Measurements from ENCODE around the gene SPSB4.

SPSB4 gene

GRCh38 chr3:141063831-141064230 is 12.7 kb downstream of the SPSB4 start:
- H3K27ac ChIP-seq (ENCODE audit: low read depth, low read length): no peak overlapping the region
- no peak overlapping the region for H3K9ac ChIP-seq (ENCODE audit: low read length in 5 of 5)
- H3K4me3 ChIP-seq (ENCODE audit: low read depth in 1 of 5, low read length in 5 of 5): no peak overlapping the region
- no peaks in the 10 kb centered on the region for H3K27me3 ChIP-seq (ENCODE audit: control insufficient read depth in 5 of 5, insufficient read depth in 4 of 5, low read length in 5 of 5)
- H3K36me3 ChIP-seq (ENCODE audit: control insufficient read depth in 5 of 5, insufficient read depth in 5 of 5, low read length in 5 of 5): no peaks in the 10 kb centered on the region
- no peaks in the 10 kb centered on the region for H3K9me3 ChIP-seq (ENCODE audit: control insufficient read depth in 5 of 5, low read length in 5 of 5)
- H3K4me1 ChIP-seq (ENCODE audit: control insufficient read depth in 5 of 5, insufficient read depth in 5 of 5, low read length in 5 of 5): no peaks in the 10 kb centered on the region

- H3K27ac ChIP-seq (ENCODE audit: low read depth, low read length): no peak overlapping the region
These were observed 13.2 kb downstream of the SPSB4 start for GRCh38 chr3:141064255-141064926.

GRCh38 chr3:141065258-141065657 is 14.1 kb downstream of the SPSB4 start:
- H3K27me3 ChIP-seq (ENCODE audit: control insufficient read depth in 5 of 5, insufficient read depth in 4 of 5, low read length in 5 of 5): no peaks in the 10 kb centered on the region
- H3K4me1 ChIP-seq (ENCODE audit: control insufficient read depth in 5 of 5, insufficient read depth in 5 of 5, low read length in 5 of 5): no peaks in the 10 kb centered on the region
- no peak overlapping the region for H3K27ac ChIP-seq (ENCODE audit: low read depth, low read length)
- no peak overlapping the region for H3K4me3 ChIP-seq (ENCODE audit: low read depth in 1 of 5, low read length in 5 of 5)
- H3K9me3 ChIP-seq (ENCODE audit: control insufficient read depth in 5 of 5, low read length in 5 of 5): no peaks in the 10 kb centered on the region
- no peak overlapping the region for H3K9ac ChIP-seq (ENCODE audit: low read length in 5 of 5)
- H3K36me3 ChIP-seq (ENCODE audit: control insufficient read depth in 5 of 5, insufficient read depth in 5 of 5, low read length in 5 of 5): no peaks in the 10 kb centered on the region

More at GRCh38 chr3:141064255-141064926, 13.2 kb downstream of the SPSB4 start:
- H3K36me3 ChIP-seq (ENCODE audit: control insufficient read depth in 5 of 5, insufficient read depth in 5 of 5, low read length in 5 of 5): no peaks in the 10 kb centered on the region
- H3K9me3 ChIP-seq (ENCODE audit: control insufficient read depth in 5 of 5, low read length in 5 of 5): no peaks in the 10 kb centered on the region
- H3K4me1 ChIP-seq (ENCODE audit: control insufficient read depth in 5 of 5, insufficient read depth in 5 of 5, low read length in 5 of 5): no peaks in the 10 kb centered on the region
- no peaks in the 10 kb centered on the region for H3K27me3 ChIP-seq (ENCODE audit: control insufficient read depth in 5 of 5, insufficient read depth in 4 of 5, low read length in 5 of 5)
- H3K9ac ChIP-seq (ENCODE audit: low read length in 5 of 5): no peak overlapping the region
- no peak overlapping the region for H3K4me3 ChIP-seq (ENCODE audit: low read depth in 1 of 5, low read length in 5 of 5)

DNA sequence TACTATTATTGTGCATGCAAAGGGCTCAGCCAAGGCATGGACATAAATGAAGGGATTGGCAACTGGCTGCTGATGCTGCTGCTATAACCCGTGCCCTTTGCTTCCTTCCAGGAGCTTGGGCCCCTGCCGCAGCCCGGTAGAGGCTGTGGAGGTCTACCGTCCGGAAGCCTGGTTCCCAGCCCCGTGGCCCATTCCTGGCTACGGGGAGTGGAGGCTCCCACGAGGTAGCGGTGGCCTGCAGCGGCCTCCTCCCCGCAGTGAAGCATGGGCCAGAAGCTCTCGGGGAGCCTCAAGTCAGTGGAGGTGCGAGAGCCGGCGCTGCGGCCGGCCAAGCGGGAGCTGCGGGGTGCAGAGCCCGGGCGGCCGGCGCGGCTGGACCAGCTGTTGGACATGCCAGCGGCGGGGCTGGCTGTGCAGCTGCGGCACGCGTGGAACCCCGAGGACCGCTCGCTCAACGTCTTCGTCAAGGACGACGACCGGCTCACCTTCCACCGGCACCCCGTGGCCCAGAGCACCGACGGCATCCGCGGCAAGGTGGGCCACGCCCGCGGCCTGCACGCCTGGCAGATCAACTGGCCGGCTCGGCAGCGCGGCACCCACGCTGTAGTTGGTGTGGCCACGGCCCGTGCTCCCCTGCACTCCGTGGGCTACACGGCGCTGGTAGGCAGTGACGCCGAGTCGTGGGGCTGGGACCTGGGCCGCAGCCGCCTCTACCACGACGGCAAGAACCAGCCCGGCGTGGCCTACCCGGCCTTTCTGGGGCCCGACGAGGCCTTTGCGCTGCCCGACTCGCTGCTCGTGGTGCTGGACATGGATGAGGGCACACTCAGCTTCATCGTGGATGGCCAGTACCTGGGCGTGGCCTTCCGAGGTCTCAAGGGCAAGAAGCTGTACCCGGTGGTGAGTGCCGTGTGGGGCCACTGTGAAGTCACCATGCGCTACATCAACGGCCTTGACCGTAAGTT is 15.0 kb downstream of the SPSB4 start:
- Histone ChIP-seq H3K4me1 (ENCODE audit: control insufficient read depth in 5 of 5, insufficient read depth in 5 of 5, low read length in 5 of 5) (no peaks in the 10 kb centered on the region), H3K9ac (ENCODE audit: low read length in 5 of 5) (no peak overlapping the region), H3K9me3 (ENCODE audit: control insufficient read depth in 5 of 5, low read length in 5 of 5) (no peaks in the 10 kb centered on the region), H3K27ac (ENCODE audit: low read depth, low read length) (no peak overlapping the region), H3K4me3 (ENCODE audit: low read depth in 1 of 5, low read length in 5 of 5) (no peak overlapping the region), H3K36me3 (ENCODE audit: control insufficient read depth in 5 of 5, insufficient read depth in 5 of 5, low read length in 5 of 5) (no peaks in the 10 kb centered on the region), H3K27me3 (ENCODE audit: control insufficient read depth in 5 of 5, insufficient read depth in 4 of 5, low read length in 5 of 5) (no peaks in the 10 kb centered on the region)

DNA sequence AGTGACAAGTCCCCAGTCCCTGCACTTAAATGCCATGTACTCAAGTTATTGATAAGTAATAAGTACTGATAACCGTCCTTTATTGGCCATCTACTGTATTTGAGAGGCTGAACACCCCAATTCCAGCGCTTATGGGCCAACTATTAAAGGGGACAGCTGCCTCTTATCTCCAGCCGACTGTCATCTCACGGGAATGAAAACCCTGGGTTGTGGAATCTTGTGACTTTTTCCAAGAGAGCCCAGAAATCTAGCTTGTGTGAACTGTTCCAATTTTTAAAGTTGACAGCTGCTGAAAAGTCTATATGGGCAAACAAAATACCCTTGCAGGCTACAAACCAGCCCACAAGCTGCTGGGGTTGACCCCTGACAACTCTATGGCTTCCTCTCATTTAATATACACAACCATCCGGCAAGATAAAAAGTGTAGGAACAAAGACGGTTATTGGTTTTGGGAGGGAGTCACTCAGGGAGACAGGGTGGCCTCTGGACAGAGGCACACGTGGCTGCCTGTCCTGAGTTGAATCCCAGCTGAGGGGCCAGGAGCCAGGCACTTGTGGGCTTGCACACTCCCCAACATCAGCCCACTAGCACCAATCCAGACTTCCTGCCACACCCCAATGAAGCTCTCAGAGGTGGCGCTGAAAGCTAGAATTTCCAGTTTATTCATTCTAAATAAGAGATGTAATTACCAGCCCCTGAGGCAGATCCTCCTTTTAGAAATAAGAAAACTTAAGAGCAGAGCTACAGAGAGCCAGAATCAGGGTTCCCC is 16.2 kb downstream of the SPSB4 start:
- Histone ChIP-seq H3K9ac (ENCODE audit: low read length in 5 of 5) (no peak overlapping the region), H3K27ac (ENCODE audit: low read depth, low read length) (no peak overlapping the region), H3K36me3 (ENCODE audit: control insufficient read depth in 5 of 5, insufficient read depth in 5 of 5, low read length in 5 of 5) (no peaks in the 10 kb centered on the region), H3K27me3 (ENCODE audit: control insufficient read depth in 5 of 5, insufficient read depth in 4 of 5, low read length in 5 of 5) (no peaks in the 10 kb centered on the region), H3K4me1 (ENCODE audit: control insufficient read depth in 5 of 5, insufficient read depth in 5 of 5, low read length in 5 of 5) (no peaks in the 10 kb centered on the region), H3K9me3 (ENCODE audit: control insufficient read depth in 5 of 5, low read length in 5 of 5) (no peaks in the 10 kb centered on the region), H3K4me3 (ENCODE audit: low read depth in 1 of 5, low read length in 5 of 5) (no peak overlapping the region)

DNA sequence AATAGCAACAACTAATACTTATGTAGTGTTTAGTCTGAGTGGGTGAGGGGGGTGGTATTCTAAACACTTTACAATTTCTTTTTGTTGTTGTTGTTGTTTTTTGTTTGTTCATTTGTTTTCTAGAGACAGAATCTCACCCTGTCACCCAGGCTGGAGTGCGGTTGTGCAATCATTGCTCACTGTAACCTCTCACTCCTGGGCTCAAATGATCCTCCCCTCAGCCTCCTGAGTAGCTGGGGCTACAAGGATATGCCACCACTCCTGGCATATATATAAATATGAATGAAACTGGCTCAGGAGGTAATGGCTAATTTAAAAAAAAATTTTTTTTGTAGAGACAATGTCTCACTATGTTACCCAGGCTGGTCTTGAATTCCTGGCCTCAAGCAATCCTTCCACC is 19.1 kb downstream of the SPSB4 start:
- H3K4me1 ChIP-seq (ENCODE audit: control insufficient read depth in 5 of 5, insufficient read depth in 5 of 5, low read length in 5 of 5): no peaks in the 10 kb centered on the region
- no peak overlapping the region for H3K27ac ChIP-seq (ENCODE audit: low read depth, low read length)
- H3K27me3 ChIP-seq (ENCODE audit: control insufficient read depth in 5 of 5, insufficient read depth in 4 of 5, low read length in 5 of 5): no peaks in the 10 kb centered on the region
- no peak overlapping the region for H3K4me3 ChIP-seq (ENCODE audit: low read depth in 1 of 5, low read length in 5 of 5)
- no peak overlapping the region for H3K9ac ChIP-seq (ENCODE audit: low read length in 5 of 5)
- H3K36me3 ChIP-seq (ENCODE audit: control insufficient read depth in 5 of 5, insufficient read depth in 5 of 5, low read length in 5 of 5): no peaks in the 10 kb centered on the region
- no peaks in the 10 kb centered on the region for H3K9me3 ChIP-seq (ENCODE audit: control insufficient read depth in 5 of 5, low read length in 5 of 5)

DNA sequence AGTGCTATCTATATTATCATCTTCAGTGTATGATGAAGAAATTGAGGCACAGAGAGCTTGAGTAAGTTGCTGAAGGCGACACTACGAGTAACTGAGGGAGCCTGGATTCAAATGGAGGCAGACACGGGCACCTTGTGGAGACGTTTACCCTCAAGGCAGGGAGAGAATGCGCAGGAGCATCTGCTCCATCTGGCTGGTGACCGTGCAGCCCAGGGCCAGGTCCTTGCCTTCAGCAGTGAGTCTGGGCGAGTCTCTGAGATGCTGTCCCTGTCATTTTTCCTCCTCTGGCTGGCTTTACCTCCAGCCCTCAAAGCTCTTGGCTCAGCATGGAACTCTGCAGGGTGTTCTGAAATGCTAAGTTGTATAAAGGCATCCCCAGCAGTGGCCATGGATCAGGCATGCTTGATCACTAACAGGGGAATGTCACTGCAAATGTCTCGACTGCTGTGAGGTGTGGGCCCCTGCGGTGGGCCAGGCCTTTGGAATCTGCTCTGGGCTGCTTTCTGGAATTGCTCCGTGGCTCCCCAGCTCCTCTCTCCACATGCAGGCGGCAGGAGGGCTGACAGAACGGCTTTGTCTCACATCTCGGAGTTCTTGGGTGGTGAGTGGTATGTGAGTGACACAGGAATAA is 19.7 kb downstream of the SPSB4 start:
- Histone ChIP-seq H3K4me1 (ENCODE audit: control insufficient read depth in 5 of 5, insufficient read depth in 5 of 5, low read length in 5 of 5) (no peaks in the 10 kb centered on the region), H3K4me3 (ENCODE audit: low read depth in 1 of 5, low read length in 5 of 5) (no peak overlapping the region), H3K9me3 (ENCODE audit: control insufficient read depth in 5 of 5, low read length in 5 of 5) (no peaks in the 10 kb centered on the region)

GRCh38 chr3:141071681-141072260 is 20.6 kb downstream of the SPSB4 start:
- Histone ChIP-seq H3K27ac (ENCODE audit: low read depth, low read length) (no peak overlapping the region), H3K4me1 (ENCODE audit: control insufficient read depth in 5 of 5, insufficient read depth in 5 of 5, low read length in 5 of 5) (peaks cover 2 to 9% (median 8%) of the 10 kb centered on the region in 5 donors), H3K27me3 (ENCODE audit: control insufficient read depth in 5 of 5, insufficient read depth in 4 of 5, low read length in 5 of 5) (peaks cover 0 to 3% (median 0%) of the 10 kb centered on the region in 5 donors), H3K9me3 (ENCODE audit: control insufficient read depth in 5 of 5, low read length in 5 of 5) (no peaks in the 10 kb centered on the region), H3K9ac (ENCODE audit: low read length in 5 of 5) (no peak overlapping the region), H3K4me3 (ENCODE audit: low read depth in 1 of 5, low read length in 5 of 5) (no peak overlapping the region), H3K36me3 (ENCODE audit: control insufficient read depth in 5 of 5, insufficient read depth in 5 of 5, low read length in 5 of 5) (no peaks in the 10 kb centered on the region)

More for the DNA sequence above, 19.7 kb downstream of the SPSB4 start:
- no peaks in the 10 kb centered on the region for H3K27me3 ChIP-seq (ENCODE audit: control insufficient read depth in 5 of 5, insufficient read depth in 4 of 5, low read length in 5 of 5)
- H3K27ac ChIP-seq (ENCODE audit: low read depth, low read length): no peak overlapping the region
- no peaks in the 10 kb centered on the region for H3K36me3 ChIP-seq (ENCODE audit: control insufficient read depth in 5 of 5, insufficient read depth in 5 of 5, low read length in 5 of 5)
- H3K9ac ChIP-seq (ENCODE audit: low read length in 5 of 5): no peak overlapping the region

DNA sequence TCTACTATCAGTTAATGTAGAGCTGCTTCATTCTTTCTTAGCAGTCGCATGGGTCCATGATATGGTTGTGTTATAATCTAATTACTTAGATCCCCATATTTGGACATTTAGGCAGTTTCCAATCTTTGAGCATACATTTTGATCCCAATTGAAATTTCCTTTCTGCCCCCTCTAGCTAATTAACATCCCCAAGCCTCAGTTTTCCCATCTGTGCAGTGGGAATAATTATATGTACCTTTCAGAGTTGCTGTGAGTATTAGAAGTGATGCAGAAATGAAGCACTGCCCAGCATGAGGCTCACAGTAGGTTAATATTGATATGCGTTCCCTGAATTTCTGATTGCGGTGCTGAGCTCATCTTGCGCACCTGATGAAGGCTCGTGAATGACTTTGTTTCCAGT is 21.8 kb downstream of the SPSB4 start:
- Histone ChIP-seq H3K9ac (ENCODE audit: low read length in 5 of 5) (no peak overlapping the region), H3K4me1 (ENCODE audit: control insufficient read depth in 5 of 5, insufficient read depth in 5 of 5, low read length in 5 of 5) (peaks cover 7 to 19% (median 17%) of the 10 kb centered on the region in 5 donors)

More for the DNA sequence above, 21.8 kb downstream of the SPSB4 start:
- Histone ChIP-seq H3K27me3 (ENCODE audit: control insufficient read depth in 5 of 5, insufficient read depth in 4 of 5, low read length in 5 of 5) (peaks cover 0 to 3% (median 2%) of the 10 kb centered on the region in 5 donors), H3K9me3 (ENCODE audit: control insufficient read depth in 5 of 5, low read length in 5 of 5) (no peaks in the 10 kb centered on the region), H3K36me3 (ENCODE audit: control insufficient read depth in 5 of 5, insufficient read depth in 5 of 5, low read length in 5 of 5) (no peaks in the 10 kb centered on the region), H3K27ac (ENCODE audit: low read depth, low read length) (no peak overlapping the region), H3K4me3 (ENCODE audit: low read depth in 1 of 5, low read length in 5 of 5) (no peak overlapping the region)

All from subcutaneous abdominal adipose tissue (tissue), 5 donors.